Adrenal gland (tissue), 5 donors: ENCODE results near the gene TMEM138.

ENCODE experiments used
- POLR2A ChIP-seq, 2 donors: fragments of 450-650 bp; IDR thresholded peaks; one replicate each; pipeline ENCODE4 v1.6.1; 2017; ENCODE audit warnings: antibody characterized with exemption in 2 of 2, mild to moderate bottlenecking in 2 of 2, moderate library complexity in 1 of 2
- TF ChIP-seq, protein P1 (sequence below), 6 experiments: fragments of 450-650 bp in 4 of 6; fragments of 200-600 bp in 2 of 6; sonication (generic) in 1 of 6; IDR thresholded peaks; 1 replicate in 5 of 6; 2 replicates in 1 of 6; pipeline versions ENCODE4 v1.5.1 to v1.8.0; 2016 to 2021; ENCODE audit warnings: antibody characterized with exemption in 6 of 6, mild to moderate bottlenecking in 2 of 6, moderate library complexity in 1 of 6
- donor health status: DM: no; HTN: no; CAD: no.

DNA sequence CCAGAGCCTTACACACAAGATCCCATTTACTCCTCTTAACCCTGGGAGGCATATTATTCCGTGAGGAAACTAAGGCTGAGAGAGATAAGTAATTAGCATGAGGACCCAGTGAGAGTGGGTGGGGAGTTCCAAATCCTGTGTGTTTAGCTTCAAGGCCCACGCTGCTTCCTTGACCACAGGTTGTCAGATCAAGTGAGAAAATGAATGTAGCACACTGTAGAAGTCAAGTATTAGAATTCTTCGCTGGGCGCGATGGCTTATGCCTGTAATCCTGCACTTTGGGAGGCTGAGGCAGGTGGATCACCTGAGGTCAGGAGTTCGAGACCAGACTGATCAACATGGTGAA is 4.3 kb upstream of the TMEM138 start:
- TF ChIP-seq, protein P1, sequence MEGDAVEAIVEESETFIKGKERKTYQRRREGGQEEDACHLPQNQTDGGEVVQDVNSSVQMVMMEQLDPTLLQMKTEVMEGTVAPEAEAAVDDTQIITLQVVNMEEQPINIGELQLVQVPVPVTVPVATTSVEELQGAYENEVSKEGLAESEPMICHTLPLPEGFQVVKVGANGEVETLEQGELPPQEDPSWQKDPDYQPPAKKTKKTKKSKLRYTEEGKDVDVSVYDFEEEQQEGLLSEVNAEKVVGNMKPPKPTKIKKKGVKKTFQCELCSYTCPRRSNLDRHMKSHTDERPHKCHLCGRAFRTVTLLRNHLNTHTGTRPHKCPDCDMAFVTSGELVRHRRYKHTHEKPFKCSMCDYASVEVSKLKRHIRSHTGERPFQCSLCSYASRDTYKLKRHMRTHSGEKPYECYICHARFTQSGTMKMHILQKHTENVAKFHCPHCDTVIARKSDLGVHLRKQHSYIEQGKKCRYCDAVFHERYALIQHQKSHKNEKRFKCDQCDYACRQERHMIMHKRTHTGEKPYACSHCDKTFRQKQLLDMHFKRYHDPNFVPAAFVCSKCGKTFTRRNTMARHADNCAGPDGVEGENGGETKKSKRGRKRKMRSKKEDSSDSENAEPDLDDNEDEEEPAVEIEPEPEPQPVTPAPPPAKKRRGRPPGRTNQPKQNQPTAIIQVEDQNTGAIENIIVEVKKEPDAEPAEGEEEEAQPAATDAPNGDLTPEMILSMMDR (IDR thresholded peaks at IDR 0.05), result no peak
- no peak for TF ChIP-seq POLR2A (IDR thresholded peaks at IDR 0.05)
